ENCODE measurements around the gene TMEM98.
"Not testable (repeated sequence)": the region's sequence is repeated elsewhere in the genome, so short reads cannot be mapped to it uniquely, and the experiment has no call there.

Gene TMEM98

DNA sequence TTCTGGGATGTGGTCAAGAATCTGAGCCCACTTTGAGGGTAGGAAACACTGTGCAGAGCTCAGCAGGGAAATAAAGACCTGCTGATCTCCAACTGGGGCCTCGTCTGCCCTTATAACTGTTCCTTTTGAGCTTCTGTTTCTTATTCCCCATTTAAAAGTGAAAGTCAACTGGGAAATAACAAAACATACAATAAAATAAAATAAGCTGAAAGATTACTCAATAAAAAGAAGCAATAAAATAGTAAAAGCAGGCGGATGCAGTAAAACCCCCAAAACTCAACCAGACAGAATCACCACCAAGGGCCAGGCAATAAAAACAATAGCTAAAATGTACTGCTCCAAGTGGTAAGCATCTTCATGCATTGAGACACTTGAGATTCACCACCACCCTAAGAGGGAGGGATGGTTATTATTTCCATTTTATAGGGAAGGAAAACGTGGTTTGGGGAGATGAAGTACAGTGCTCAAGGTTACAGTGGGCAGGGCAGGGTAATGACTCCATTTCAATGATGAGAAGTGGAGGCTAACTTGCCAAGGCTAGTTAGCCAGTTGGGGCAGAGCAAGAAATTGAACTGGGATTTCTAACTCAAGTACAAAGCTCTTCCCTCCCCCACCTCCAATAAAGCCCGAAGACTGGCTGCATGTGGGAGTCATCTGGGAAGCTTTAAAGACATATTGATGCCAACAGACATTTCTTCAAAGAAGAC is 57.2 kb downstream of the TMEM98 start:
- no peak for DNase-seq (ENCODE audit: low read depth)

DNA sequence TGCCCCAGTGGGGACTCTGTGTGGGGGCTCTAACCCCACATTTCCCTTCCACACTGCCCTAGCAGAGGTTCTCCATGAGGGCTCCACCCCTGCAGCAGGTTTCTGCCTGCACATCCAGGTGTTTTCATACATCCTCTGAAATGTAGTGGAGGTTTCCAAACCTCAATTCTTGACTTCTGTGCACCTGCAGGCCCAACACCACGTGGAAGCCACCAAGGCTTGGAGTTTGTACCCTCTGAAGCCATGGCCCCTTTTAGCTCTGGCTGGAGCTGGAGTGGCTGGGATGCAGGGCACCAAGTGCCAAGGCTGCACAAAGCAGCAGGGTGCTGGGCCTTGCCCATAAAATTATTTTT is 59.5 kb downstream of the TMEM98 start:
- DNase-seq (ENCODE audit: low read depth), result not testable (repeated sequence)

DNA sequence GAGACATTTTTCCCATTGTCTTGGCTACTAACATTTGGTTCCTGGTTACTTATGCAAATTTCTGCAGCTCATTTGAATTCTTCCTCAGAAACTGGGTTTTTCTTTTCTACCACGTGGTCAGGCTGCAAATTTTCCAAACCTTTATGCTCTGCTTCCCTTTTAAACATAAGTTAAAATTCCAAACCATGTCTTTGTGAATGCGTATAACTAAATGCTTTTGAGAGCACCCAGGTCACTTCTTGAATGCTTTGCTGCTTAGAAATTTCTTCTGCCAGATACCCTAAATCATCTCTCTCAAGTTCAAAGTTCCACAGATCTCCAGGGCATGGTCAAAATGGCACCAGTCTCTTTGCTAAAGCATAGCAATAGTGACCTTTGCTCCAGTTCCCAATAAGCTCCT is 59.9 kb downstream of the TMEM98 start:
- not testable (repeated sequence) for DNase-seq (ENCODE audit: low read depth)

DNA sequence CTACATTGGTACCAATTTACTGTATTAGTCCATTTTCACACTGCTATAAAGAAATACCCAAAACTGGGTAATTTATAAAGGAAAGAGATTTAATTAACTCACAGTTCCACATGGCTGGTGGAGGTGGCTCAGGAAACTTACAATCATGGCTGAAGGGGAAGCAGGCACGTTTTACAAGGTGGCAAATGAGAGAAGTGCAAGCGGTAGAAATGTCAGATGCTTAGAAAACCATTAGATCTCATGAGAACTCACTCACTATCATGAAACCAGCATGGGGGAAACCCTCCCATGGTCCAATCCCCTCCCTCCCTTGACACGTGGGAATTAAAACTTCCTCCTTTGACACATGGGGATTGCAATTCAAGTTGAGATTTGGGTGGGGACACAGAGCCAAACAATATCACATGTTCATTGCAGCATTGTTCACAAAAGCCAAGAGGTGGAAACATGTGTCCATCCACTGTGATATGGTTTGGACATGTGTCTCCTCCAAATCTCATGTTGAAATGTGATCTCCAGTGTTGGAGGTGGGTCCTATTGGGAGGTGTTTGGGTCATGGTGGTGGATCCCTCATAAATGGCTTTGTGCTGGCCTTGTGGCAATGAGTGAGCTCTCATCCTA is 60.6 kb downstream of the TMEM98 start:
- no peak for DNase-seq (ENCODE audit: low read depth)

DNA sequence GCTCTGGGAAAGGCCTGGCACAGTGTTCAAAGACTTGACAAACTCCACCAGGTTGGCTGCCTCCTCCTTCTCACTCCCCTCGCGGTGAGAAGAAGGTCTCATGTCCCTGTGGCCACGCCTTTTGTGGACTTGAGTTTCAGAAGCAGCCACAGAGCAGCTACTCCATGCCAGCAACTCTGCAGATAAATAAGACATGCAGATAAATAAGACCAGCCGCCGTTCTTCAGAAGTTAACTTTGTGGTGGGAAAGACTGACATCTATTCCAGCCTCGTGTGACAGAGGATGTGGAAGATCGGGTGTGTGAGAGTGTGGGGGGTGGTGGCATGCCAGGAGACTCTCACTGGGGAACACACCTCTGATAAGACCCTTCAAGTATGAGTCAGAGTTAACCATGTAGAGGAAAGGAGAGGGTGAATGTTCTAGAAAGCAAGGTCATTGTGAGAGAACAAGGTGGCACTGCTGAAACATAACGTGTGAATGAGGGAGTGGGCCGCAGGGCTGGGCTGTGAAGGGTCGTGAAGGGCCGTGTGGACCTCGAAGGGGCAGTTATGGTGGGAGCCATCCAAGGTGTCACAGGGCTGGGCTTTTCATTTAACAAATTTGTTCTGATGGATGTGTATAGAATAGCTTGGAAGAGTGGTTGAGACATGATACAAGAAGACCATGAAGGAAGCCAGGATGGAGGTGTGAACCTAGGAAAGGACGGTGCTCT is 64.5 kb downstream of the TMEM98 start:
- no peak for DNase-seq (ENCODE audit: low read depth)

DNA sequence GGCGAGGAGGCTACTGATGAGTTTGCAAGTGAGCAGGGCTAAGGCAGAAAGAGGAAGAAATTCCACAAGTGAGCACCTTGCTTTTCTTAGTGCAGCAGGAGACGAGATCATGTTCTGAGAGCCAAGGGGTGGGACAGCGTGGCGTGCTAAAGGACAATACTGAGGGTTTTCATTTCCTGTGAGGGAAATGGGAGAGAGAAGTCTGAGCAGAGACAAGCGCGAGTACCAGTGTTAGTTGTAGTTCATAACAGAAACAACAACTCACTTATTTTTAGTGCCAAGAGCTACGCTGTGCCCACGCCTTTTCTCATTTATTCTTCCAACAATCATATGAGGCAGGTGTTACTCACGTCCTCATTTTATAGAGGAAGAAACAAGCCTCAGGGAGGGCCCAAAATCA is 66.0 kb downstream of the TMEM98 start:
- no peak for DNase-seq (ENCODE audit: low read depth)
